ENCODE data around the gene TBC1D28. TPM values are rescaled to one million over a fixed set of nuclear protein-coding genes. Genes with fewer than 3 reads are reported as not detected.

TBC1D28 gene
- total RNA-seq, 1 donor from 2014 or later = 0.26 TPM

Other genes with a start within 250 kb of the TBC1D28 start
- not detected in 2 replicates for gene LGALS9C, start 167.6 kb downstream of the TBC1D28 start, total RNA-seq
- 25.8 and 28.5 TPM in 2 replicates for gene FOXO3B, start 37.9 kb upstream of the TBC1D28 start, total RNA-seq
- gene FBXW10, start 99.7 kb upstream of the TBC1D28 start, total RNA-seq = 0.19 and 0.20 TPM in 2 replicates
- 22.7 and 27.8 TPM in 2 replicates for gene TVP23B, start 136.8 kb upstream of the TBC1D28 start, total RNA-seq
- gene PRPSAP2, start 213.7 kb upstream of the TBC1D28 start, total RNA-seq = 71.8 and 72.4 TPM in 2 replicates